Breast epithelium (tissue), 3 donors: ENCODE results near the gene PLEKHN1.

Source experiments
- CTCF ChIP-seq, 3 donors: fragments of 450-650 bp; IDR thresholded peaks; one replicate each; pipeline ENCODE4 v1.5.1; 2016 to 2017; ENCODE audit warnings: antibody characterized with exemption in 3 of 3, mild to moderate bottlenecking in 3 of 3, moderate library complexity in 3 of 3
- POLR2A ChIP-seq: fragments of 450-650 bp; IDR thresholded peaks from one replicate; pipeline ENCODE4 v1.6.1; 2016; ENCODE audit warnings: antibody characterized with exemption, mild to moderate bottlenecking, moderate library complexity
- POLR2AphosphoS5 ChIP-seq, 3 donors: sonication (generic); formaldehyde crosslinking; IDR thresholded peaks; one replicate each; pipeline ENCODE4 v1.6.1; 2017; ENCODE audit warnings: antibody characterized with exemption in 3 of 3

GRCh38 chr1:955474-955873 is 10.8 kb upstream of the PLEKHN1 start:
- TF ChIP-seq CTCF (IDR thresholded peaks at IDR 0.05) (no peak), POLR2A (no peak), POLR2AphosphoS5 (IDR thresholded peaks at IDR 0.05) (no peak)
